Measurements from ENCODE around the gene FAM9B.

The FAM9B gene

DNA sequence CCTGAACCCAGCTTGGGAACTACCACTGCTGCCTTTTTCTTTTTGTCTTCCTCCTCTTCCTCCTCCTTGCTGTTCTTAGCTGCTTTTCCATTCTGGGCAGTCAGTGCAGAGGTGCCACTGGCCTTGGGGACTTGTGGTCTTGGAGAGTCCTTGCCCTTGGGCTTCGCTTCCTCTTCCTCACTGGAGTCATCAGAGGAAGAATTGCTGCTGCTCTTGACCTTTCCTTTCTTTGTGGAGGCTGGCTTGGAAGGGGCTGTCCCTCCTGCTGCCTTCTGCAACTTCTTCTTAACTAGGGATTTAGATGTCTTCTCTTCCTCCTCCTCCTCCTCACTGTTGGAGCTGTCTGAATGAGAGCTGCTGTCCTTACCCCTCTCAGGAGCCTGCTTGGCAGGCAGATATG lies 53.2 kb downstream of the FAM9B start:
- no peak for DNase-seq (ENCODE audit: low read depth in 2 of 2)
